ENCODE measurements around the gene KISS1R.

DNA sequence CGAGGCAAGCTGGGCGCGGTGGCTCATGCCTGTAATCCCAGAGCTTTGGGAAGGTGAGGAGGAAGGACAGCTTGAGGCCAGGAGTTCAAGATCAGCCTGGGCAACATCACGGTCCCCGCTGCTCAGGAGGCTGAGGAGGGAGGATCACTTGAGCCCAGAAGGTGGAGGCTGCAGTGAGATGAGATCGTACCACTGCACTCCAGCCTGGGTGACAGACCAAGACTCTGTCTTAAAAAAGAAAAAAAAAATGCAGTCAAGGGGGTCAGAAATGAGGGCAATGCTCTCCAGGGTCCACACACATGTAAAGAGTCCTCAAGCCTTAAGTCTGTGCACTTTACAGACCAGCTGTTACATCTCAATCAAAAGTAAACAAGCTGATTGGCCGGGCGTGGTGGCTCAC lies 12.6 kb upstream of the KISS1R start:
- no peak for TF ChIP-seq POLR2A (IDR thresholded peaks at IDR 0.05)
- TF ChIP-seq, protein P1, sequence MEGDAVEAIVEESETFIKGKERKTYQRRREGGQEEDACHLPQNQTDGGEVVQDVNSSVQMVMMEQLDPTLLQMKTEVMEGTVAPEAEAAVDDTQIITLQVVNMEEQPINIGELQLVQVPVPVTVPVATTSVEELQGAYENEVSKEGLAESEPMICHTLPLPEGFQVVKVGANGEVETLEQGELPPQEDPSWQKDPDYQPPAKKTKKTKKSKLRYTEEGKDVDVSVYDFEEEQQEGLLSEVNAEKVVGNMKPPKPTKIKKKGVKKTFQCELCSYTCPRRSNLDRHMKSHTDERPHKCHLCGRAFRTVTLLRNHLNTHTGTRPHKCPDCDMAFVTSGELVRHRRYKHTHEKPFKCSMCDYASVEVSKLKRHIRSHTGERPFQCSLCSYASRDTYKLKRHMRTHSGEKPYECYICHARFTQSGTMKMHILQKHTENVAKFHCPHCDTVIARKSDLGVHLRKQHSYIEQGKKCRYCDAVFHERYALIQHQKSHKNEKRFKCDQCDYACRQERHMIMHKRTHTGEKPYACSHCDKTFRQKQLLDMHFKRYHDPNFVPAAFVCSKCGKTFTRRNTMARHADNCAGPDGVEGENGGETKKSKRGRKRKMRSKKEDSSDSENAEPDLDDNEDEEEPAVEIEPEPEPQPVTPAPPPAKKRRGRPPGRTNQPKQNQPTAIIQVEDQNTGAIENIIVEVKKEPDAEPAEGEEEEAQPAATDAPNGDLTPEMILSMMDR (IDR thresholded peaks at IDR 0.05): no peak
